ENCODE results near the gene PRPF40A.
"Not testable (repeated sequence)": the region's sequence is repeated elsewhere in the genome, so short reads cannot be mapped to it uniquely, and the experiment has no call there.

Gene PRPF40A

GRCh38 chr2:152717228-152718075 lies at the start of gene PRPF40A:
Gene PRPF40A, minus strand, starts transcription at chr2:152717461. Its CDS starts 22 bp downstream, at chr2:152717439.
- DNase-seq, result peak; percentile 99

DNA sequence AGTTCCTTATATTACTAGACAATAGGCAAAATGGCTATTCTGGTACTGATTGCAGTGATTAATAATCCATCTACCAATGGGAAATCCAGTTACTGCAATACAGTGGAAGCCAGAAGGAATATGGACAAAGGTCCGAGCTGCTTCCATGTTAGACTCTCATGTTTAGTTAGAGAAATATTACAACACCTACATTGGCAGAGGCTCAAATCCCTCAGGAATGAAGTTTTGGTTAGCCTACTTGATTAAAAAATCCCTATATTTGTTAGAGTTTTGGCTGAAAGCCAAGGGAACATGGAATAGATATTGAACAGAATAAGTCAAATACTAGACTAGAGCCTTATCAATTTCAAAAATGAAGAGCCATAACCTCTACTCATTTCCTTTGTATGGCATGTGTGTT lies 49.7 kb upstream of the PRPF40A start:
- no peak for DNase-seq

DNA sequence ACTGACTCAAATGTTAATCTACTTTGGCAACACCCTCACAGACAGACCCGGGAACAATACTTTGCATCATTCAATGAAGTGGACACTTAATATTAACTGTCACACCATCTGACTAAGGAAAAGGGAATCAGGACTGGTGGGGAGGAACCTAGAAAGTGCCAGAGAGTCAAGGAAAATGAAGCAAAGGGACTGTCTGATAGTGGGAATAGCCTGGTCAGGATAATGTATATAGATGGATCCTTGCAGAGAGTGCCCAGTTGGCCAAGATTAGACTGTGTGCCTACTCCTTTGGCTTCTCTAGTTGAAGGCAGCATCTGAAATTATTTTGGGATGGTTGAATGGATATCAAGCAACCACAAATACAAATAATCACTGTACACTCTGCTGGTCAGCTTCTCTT lies 46.4 kb upstream of the PRPF40A start:
- DNase-seq, result no peak

- not testable (repeated sequence) for DNase-seq
These were observed 45.9 kb upstream of the PRPF40A start for GRCh38 chr2:152763208-152763607.

DNA sequence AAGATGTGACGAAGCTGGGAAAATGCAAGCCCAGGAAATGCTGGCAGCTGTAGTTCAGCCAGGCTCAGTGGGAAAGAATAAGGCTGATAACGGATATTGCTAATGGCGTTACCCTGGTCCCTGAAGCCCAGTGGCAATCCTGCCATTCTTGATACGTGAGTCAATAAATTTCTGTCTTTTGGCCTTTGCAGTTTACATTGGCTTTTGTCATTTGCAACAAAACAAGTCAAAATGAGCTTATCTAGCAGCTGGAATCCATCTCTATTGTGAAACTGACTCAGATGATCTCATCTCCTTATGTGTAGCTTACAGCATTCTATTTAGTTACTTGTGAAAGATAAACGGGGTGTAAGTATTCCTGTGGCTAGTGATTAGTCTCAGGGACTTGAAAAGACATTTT lies 44.9 kb upstream of the PRPF40A start:
- DNase-seq, result no peak

- DNase-seq, result no peak
These were observed 44.0 kb upstream of the PRPF40A start for GRCh38 chr2:152761214-152761613.

DNA sequence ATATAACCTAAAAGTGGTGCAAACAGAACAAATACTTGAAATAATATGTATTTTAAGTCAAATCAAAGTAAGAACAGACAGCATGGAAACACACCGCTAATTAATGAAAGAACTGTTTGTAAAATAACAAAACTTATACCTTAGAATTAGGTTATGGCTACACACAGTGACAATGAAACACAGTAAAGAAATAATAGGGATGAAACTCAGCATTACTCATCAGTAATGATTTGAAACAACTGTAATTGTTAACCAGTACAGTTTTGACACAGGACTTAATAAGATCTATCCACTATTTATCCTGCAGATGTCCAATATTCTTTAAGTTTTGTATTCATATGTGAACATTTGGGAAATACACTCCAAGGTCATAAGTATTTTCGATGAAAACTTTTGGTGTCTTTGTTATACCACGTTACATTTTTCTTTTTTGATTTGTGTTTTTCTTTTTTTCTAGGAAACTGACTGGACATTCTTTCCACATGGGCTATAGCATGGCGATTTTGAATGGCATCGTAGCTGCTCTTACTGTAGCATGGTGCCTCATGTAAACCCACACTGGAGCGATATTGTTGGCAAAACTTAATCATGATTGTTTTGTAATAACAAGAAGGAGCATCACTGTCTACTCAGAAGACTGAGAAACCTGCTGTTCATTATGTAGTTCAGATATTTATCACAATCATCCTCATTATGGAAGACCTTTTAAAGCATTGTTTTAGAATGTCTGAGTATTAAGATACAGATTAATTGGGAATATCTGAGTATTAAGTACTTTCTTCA lies 42.2 kb upstream of the PRPF40A start:
- no peak for DNase-seq

- no peak for DNase-seq
These were observed 37.8 kb upstream of the PRPF40A start for GRCh38 chr2:152755029-152755428.

DNA sequence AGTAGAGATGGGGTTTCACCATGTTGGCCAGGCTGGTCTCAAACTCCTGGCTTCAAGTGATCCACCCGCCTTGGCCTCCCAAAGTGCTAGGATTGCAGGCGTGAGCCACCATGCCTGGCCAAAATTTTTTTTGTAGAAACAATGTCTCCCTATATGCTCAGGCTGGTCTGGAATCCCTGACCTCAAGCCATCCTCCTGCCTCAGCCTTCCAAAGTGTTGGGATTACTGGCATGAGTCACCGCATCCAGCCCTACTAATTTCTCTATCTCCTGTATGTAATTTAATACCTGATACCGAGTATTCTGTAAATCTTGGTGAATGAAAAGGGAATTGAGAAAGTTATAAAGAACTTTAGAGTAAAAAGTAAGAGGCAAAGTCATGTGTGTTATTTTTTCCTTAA lies 30.5 kb upstream of the PRPF40A start:
- not testable (repeated sequence) for DNase-seq

DNA sequence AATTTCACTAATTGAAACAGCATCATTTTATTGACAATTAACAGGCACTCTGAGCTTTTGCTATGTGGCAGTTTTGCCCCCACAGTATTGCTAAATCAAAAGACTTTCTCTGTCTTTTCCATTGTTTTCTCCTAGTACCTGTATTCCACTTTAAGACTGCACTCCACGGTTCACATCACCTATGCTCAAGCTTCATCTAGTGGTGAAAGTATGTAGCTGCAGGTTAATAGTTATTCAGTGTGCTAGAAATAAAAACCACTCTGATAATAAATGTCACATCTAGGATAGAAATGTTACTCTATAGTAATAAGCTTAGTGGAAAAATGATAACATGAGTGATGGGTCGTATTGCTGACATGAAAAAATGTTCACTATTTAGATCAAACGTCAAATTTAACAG lies 25.7 kb upstream of the PRPF40A start:
- no peak for DNase-seq

- no peak for DNase-seq
These were observed 23.6 kb upstream of the PRPF40A start for GRCh38 chr2:152740743-152741328.

DNA sequence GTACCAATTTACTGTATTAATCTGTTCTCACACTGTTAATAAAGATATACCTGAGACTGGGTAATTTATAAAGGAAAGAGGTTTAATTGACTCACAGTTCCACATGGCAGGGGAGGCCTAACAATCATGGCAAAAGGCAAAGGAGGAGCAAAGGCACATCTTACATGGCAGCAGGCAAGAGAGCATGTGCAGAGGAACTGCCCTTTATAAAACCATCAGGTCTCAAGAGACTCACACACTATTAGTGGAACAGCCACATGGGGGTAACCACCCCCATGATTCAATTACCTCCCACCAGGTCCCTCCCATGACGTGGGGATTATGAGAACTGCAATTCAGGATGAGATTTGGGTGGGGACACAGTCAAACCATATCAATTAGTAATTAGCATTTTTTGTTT lies 22.4 kb upstream of the PRPF40A start:
- not testable (repeated sequence) for DNase-seq

DNA sequence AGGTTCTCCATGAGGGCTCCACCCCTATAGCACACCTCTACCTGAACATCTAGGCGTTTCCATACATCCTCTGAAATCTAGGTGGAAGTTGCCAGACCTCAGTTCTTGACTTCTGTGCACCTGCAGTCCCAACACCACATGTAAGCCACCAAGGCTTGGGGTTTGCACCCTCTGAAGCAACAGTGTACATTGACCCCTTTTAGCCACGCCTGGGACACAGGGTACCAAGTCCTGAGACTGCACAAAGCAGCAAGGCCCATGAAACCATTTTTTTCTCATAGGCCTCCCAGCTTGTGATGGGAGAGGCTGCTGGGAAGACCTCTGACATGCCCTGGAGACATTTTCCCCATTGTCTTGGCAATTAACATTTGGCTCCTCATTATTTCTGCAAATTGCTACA lies 21.2 kb upstream of the PRPF40A start:
- no peak for DNase-seq

- not testable (repeated sequence) for DNase-seq
These were observed 20.2 kb upstream of the PRPF40A start for GRCh38 chr2:152737509-152737908.

DNA sequence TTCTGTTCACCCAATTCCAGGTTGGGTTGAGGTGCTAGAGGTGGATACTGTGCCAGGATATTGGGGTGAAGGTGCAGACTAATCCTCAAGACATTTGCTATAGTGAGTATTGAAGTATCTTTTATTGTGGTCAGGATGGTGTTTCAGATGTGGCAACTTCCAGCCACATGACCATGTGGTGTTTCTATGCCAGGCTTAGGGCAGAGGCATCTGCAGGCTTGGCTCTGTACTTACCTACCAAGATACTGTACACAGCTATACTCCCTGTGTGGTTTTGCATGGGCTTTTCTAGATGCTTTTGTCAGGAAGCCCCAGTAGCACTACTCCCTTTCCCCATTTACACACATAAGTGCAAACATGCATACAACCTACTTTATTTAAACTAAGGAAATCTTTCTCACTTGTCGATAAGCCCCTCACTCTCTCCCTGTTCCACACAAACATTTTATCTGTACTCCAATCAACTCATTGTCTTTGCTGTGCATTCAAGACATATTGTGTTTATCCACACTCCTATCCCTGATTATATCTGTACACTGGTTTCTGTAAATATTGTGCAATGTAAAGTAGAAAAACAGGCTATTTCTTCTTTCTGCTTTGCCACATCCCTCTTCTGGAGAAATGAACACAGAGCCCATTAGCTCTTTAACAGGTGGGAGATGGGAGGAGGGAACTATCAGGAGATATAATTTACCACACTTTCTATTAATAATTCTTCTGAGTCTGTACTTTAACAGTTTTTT lies 13.5 kb upstream of the PRPF40A start:
- peak; percentile 42 for DNase-seq

GRCh38 chr2:152729844-152730243 lies 12.6 kb upstream of the PRPF40A start:
- no peak for DNase-seq

- no peak for DNase-seq
These were observed 6.7 kb upstream of the PRPF40A start for GRCh38 chr2:152723918-152724317.

DNA sequence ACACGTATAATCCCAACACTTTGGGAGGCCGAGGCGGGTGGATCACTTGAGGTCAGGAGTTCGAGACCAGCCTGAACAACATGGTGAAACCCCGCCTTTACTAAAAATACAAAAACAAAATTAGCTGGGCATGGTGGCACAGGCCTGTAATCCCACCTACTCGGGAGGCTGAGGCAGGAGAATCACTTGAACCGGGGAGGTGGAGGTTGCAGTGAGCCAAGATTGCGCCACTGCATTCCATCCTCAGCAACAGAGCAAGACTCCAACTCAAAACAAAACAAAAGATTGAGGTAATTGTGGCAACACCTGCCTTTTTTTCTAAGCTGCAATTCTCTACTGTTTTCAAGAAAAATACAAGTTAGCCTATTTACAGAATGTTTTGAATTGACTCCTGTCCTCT lies 5.4 kb upstream of the PRPF40A start:
- not testable (repeated sequence) for DNase-seq

DNA sequence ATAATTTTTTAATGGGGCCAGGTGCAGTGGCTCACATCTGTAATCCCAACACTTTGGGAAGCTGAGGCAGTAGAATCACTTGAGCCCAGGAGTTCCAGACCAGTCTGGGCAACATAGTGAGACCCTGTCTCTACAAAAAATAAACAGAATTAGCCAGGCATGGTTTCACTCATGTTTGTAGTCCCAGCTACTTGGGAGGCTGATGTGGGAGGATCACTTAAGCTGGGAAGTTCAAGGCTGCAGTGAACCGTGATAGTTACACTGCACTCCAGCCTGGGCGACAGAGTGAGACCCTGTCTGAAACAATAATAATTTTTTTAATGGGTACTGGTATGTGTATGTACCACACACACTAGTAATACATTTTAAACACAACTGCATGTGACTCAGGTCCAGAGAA lies 3.5 kb upstream of the PRPF40A start:
- no peak for DNase-seq

DNA sequence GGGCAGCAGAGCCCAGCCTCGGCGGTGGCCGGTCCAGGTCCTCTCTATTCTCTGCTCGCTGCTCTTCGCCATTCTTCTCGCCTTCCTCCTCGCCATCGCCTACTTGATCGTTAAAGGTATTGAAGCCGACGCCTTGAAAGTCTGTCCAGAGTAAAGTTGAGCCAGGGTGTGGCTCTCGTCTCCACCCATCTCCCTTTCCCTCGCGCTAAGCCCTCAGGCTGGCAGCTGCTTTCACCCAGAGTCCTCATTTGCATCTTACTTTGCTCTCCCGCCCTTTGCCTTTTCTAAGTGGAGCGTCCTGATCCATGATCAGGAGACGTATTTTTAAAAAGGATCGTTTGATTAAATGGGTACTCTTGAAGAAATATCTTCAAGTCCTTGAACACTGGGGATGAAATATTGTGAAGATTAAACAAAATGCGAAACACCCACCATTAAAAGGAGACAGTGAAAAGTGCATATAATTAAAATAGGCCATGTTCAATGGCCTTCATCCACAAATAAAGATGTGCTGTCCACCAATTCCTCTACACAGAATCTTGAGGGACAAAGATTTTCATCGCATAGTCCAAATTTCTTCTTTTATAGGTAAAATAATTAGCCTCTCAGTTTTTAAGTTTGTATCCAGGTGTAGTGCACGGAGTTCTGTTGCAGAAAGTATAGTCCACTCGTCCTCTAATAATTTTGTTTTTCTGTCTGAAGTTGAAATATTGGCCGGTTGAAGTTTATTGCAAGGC lies 1.8 kb upstream of the PRPF40A start:
- peak; percentile 21 for DNase-seq

DNA sequence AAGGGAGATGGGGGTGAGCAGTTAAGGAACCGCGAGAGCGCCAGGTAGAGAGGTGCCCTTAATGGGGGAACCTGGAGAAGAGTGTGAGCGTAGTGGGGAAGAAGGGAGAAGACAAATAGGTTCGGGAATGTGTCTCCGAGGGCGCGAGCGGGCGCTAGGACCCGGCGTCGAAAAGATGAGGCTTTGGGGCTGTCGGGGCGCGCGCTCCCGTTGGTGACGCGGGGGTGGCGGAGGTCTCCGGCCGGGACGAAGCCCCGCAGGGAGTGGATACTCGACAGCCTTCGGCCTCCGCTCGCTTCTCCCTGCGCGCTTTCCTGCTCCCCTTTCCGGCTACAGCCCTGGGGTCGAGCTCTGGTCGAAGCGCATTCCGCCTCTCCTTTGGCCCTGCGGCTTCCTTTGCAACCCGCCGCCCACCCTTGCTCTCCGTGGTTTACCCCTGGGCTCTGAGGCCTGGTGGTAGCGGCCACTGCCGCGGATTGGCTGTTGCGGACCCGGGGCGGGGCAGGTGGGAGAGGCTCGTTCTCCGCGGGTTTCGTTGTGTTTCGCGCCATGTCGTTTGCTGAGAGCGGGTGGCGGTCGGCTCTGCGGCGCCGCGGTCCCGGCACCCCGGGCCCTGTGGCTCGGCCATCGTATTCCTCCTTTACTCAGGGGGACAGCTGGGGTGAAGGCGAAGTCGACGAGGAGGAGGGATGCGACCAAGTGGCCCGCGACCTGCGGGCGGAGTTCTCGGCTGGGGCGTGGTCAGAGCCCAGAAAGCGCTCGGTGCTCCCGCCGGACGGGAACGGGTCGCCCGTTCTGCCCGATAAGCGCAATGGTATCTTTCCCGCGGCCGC lies 1.0 kb upstream of the PRPF40A start, which contains the start of gene ARL6IP6:
Gene ARL6IP6, plus strand, starts transcription at position 545 of the 833 bp plus-strand sequence. Its CDS starts 5 bp downstream, at position 550.
- DNase-seq, result peak; percentile 90
